ENCODE data around the gene CDC14B. TPM values are rescaled to one million over a fixed set of nuclear protein-coding genes. Genes with fewer than 3 reads are reported as not detected.

The CDC14B gene
- total RNA-seq, 1 experiment from 2014 or later = 28.4 TPM

GRCh38 chr9:96467784-96468183 lies 151.9 kb downstream of the CDC14B start:
- WGBS (ENCODE audit: extremely low coverage, insufficient read length, low lambda C conversion rate) = no CpG with 5 or more reads among the region's 5 CpGs
- H4K5ac ChIP-seq (ENCODE audit: insufficient read length, low read depth, low read length) = no peak overlapping the region
- no peaks in the 10 kb centered on the region for H3K23me2 ChIP-seq (ENCODE audit: insufficient read length, low read depth, low read length, poor library complexity, severe bottlenecking)
- H3K23ac ChIP-seq (ENCODE audit: insufficient read length, low read depth, low read length) = no peak overlapping the region
- peaks cover 3% of the 10 kb centered on the region; the same call in 1 of the 2 replicates for H3K4me1 ChIP-seq (ENCODE audit: insufficient read depth, low read length)
- H3K56ac ChIP-seq (ENCODE audit: insufficient read length, low read depth, low read length) = no peak overlapping the region
- H3K36me3 Mint-ChIP-seq (ENCODE audit: insufficient read depth in 1 of 3, low read depth in 3 of 3) = peaks cover 10 to 40% (median 34%) of the 10 kb centered on the region in 3 experiments; a peak in 6 of 7 replicates
- H2BK12ac ChIP-seq (ENCODE audit: insufficient read length, low read depth, low read length) = no peak overlapping the region
- no peak overlapping the region for H4K8ac ChIP-seq (replicated peaks; ENCODE audit: insufficient read length, low read depth, low read length)
- H3K4me2 ChIP-seq (ENCODE audit: insufficient read depth, insufficient read length, low read length) = no peak overlapping the region
- no peak overlapping the region for H2AK5ac ChIP-seq (ENCODE audit: insufficient read length, low read length)
- no peak overlapping the region for H2BK120ac ChIP-seq (ENCODE audit: low read depth, low read length, poor library complexity, severe bottlenecking)
- no peaks in the 10 kb centered on the region for H3K9me3 Mint-ChIP-seq
- H3K27ac Mint-ChIP-seq = peak overlapping the region in 1 of 3 experiments; percentile 72; a peak in 1 of 7 replicates
- no peaks in the 10 kb centered on the region for H3K9me3 ChIP-seq (ENCODE audit: control insufficient read depth, low read depth, low read length)
- no peak overlapping the region for H3K27ac ChIP-seq (ENCODE audit: insufficient read length, low read depth, low read length)
- H3K27me3 ChIP-seq (ENCODE audit: insufficient read depth, low read length) = no peaks in the 10 kb centered on the region
- H3T11ph ChIP-seq (ENCODE audit: low read length) = no peak overlapping the region
- H2BK15ac ChIP-seq (ENCODE audit: low read depth, low read length) = no peak overlapping the region
- no peak overlapping the region for H4K91ac ChIP-seq (ENCODE audit: insufficient read length, low read depth, low read length)
- no peak overlapping the region for H3K4ac ChIP-seq (ENCODE audit: low read depth, low read length)
- H3K14ac ChIP-seq (ENCODE audit: insufficient read depth, low read length) = no peak overlapping the region
- no peak overlapping the region for H2BK5ac ChIP-seq (ENCODE audit: insufficient read length, low read length)
- no peak overlapping the region for H2BK20ac ChIP-seq (ENCODE audit: low read depth, low read length, poor library complexity, severe bottlenecking)
- no peaks in the 10 kb centered on the region for H3K79me1 ChIP-seq (ENCODE audit: insufficient read depth, low read depth, low read length, poor library complexity, severe bottlenecking)
- DNase-seq = no peak
- peaks cover 8 to 9% of the 10 kb centered on the region in 2 experiments for H3K4me1 Mint-ChIP-seq
- no peaks in the 10 kb centered on the region for H3K27me3 Mint-ChIP-seq (ENCODE audit: low read depth)
- no peak overlapping the region for H3K4me3 Mint-ChIP-seq
- H2AFZ ChIP-seq (ENCODE audit: low read length) = no peak overlapping the region
- H4K20me1 ChIP-seq (ENCODE audit: control insufficient read depth, insufficient read depth, insufficient read length) = no peaks in the 10 kb centered on the region
- TF ChIP-seq CTCF (conservative IDR thresholded peaks at IDR 0.05) = no peak
- no peak overlapping the region for H3K18ac ChIP-seq (ENCODE audit: insufficient read length, low read depth, low read length)
- no peak overlapping the region for H3K9ac ChIP-seq (ENCODE audit: extremely low read depth, insufficient read length, low read length)
- no peaks in the 10 kb centered on the region for H3K79me2 ChIP-seq (ENCODE audit: insufficient read depth, low read length)
